GM12878 (cell line): Measurements from ENCODE around the gene GFRA3. TPM values are rescaled to one million over a fixed set of nuclear protein-coding genes. Genes with fewer than 3 reads are reported as not detected.

Experiments
- ATAC-seq: fragments of 200-7000 bp; cut with Tn5 transposase; 3 replicates; pipeline ENCODE4 v1.9.1; 2020; ENCODE audit warnings: mild to moderate bottlenecking, moderate library complexity
- BruUV-seq: library from RNA; stranded (reverse); fragments of 400-500 nt; replicated peaks from 2 replicates; lab custom pipeline; 2021; lab: Mats Ljungman, UMichigan
- CTCF ChIA-PET: fragments of 300-600 bp; sonication (Branson Sonifier 250); formaldehyde crosslinking; extraction: SDS; loops from one replicate; lab custom pipeline; 2021; ENCODE audit warnings: inconsistent platforms; lab: Yijun Ruan, JAX
- POLR2A ChIA-PET: fragments of 350-600 bp; formaldehyde crosslinking; extraction: SDS; loops from one replicate; lab custom pipeline; 2021; ENCODE audit warnings: inconsistent platforms; lab: Charles Lee
- RAD21 ChIA-PET: fragments of 300-600 bp; sonication (Branson Sonifier 250); formaldehyde crosslinking; loops from one replicate; lab custom pipeline; 2023; ENCODE audit warnings: antibody characterized with exemption; ENCODE audit not compliant: unreplicated experiment; lab: Charles Lee
- SMC1A ChIA-PET: fragments of 300-600 bp; sonication (Branson Sonifier 250); formaldehyde crosslinking; loops from one replicate; lab custom pipeline; 2023; ENCODE audit not compliant: unreplicated experiment, uncharacterized antibody; lab: Charles Lee
- DNase-seq: peaks from one replicate; pipeline ENCODE4 v3.0.0-alpha.2; 2011; ENCODE audit warnings: low read depth, low spot score
- FAIRE-seq: peaks from 3 replicates; lab custom pipeline; 2011; peaks lifted over from hg19 to GRCh38; lab: Jason Lieb, UNC
- H2AFZ ChIP-seq: 2 replicates; pipeline ENCODE4 v1.6.0; 2011; ENCODE audit warnings: low read depth, low read length, control low read depth; ENCODE audit not compliant: control insufficient read depth
- H3K27ac ChIP-seq: 2 replicates; pipeline ENCODE4 v1.5.1; 2011; ENCODE audit warnings: control low read depth; ENCODE audit not compliant: control insufficient read depth, insufficient read depth
- H3K27me3 ChIP-seq, 2 experiments: replicated peaks in 1 of 2; 2 replicates each; pipeline versions ENCODE4 v1.6.0 to v1.6.1; 2011; ENCODE audit warnings: low read length in 1 of 2; ENCODE audit not compliant: control insufficient read depth in 2 of 2, insufficient read depth in 2 of 2
- H3K36me3 ChIP-seq, 2 experiments: 2 replicates each; pipeline ENCODE4 v1.5.1; 2011; ENCODE audit warnings: low read length in 1 of 2; ENCODE audit not compliant: control insufficient read depth in 2 of 2, insufficient read depth in 2 of 2
- H3K4me1 ChIP-seq: 2 replicates; pipeline ENCODE4 v1.6.1; 2011; ENCODE audit warnings: mild to moderate bottlenecking, low read length, moderate library complexity, mixed read lengths; ENCODE audit not compliant: control insufficient read depth, insufficient read depth
- H3K4me2 ChIP-seq: 2 replicates; pipeline ENCODE4 v1.6.0; 2011; ENCODE audit warnings: control low read depth; ENCODE audit not compliant: control insufficient read depth, insufficient read depth
- H3K4me3 ChIP-seq: fragments of 200-600 bp; sonication (generic); 2 replicates; pipeline ENCODE4 v1.5.1; 2016
- H3K79me2 ChIP-seq: 2 replicates; pipeline ENCODE4 v1.6.0; 2011; ENCODE audit warnings: low read length; ENCODE audit not compliant: control insufficient read depth, insufficient read depth
- H3K9ac ChIP-seq: 2 replicates; pipeline ENCODE4 v1.8.0; 2011; ENCODE audit warnings: low read length, control low read depth, mixed read lengths; ENCODE audit not compliant: control insufficient read depth, insufficient read depth
- H3K9me3 ChIP-seq: replicated peaks from 3 replicates; pipeline ENCODE4 v1.5.1; 2011; ENCODE audit warnings: mild to moderate bottlenecking, low read length; ENCODE audit not compliant: control insufficient read depth, insufficient read depth
- H4K20me1 ChIP-seq: 2 replicates; pipeline ENCODE4 v1.6.0; 2011; ENCODE audit not compliant: control insufficient read depth, insufficient read depth
- CHD4 ChIP-seq: fragments of 200-600 bp; sonication (generic); IDR thresholded peaks from 2 replicates; pipeline ENCODE4 v1.6.1; 2016; ENCODE audit warnings: mild to moderate bottlenecking
- ELK1 ChIP-seq: IDR thresholded peaks from 2 replicates; pipeline ENCODE4 v1.6.1; 2012; ENCODE audit warnings: low read depth, low read length, improper control_type of control experiment
- KAT2A ChIP-seq: conservative IDR thresholded peaks from 2 replicates; pipeline ENCODE4 v1.6.1; 2011; ENCODE audit warnings: low read depth, low read length; ENCODE audit not compliant: control insufficient read depth
- MLLT1 ChIP-seq: fragments of 450-650 bp; IDR thresholded peaks from 2 replicates; pipeline ENCODE4 v1.6.1; 2016; ENCODE audit warnings: mild to moderate bottlenecking
- MTA2 ChIP-seq: fragments of 450-650 bp; IDR thresholded peaks from 2 replicates; pipeline ENCODE4 v1.6.1; 2016; ENCODE audit warnings: low read depth, mild to moderate bottlenecking, moderate library complexity
- NKRF ChIP-seq: fragments of 450-650 bp; conservative IDR thresholded peaks from 2 replicates; pipeline ENCODE4 v1.6.1; 2017; ENCODE audit warnings: mild to moderate bottlenecking, moderate library complexity
- PML ChIP-seq: IDR thresholded peaks from 2 replicates; pipeline ENCODE4 v1.6.1; 2012; ENCODE audit warnings: low read length, inconsistent platforms
- RUNX3 ChIP-seq: IDR thresholded peaks from 2 replicates; pipeline ENCODE4 v1.6.1; 2012; ENCODE audit warnings: low read length, inconsistent platforms
- SPI1 ChIP-seq: IDR thresholded peaks from 2 replicates; pipeline ENCODE4 v1.6.1; 2011; ENCODE audit warnings: low read depth, mild to moderate bottlenecking, low read length, moderate library complexity, borderline replicate concordance; ENCODE audit not compliant: insufficient read depth
- SUPT20H ChIP-seq: IDR thresholded peaks from 2 replicates; pipeline ENCODE4 v1.6.1; 2011; ENCODE audit warnings: low read depth, mild to moderate bottlenecking, low read length, moderate library complexity, borderline replicate concordance; ENCODE audit not compliant: control insufficient read depth
- USF1 ChIP-seq: IDR thresholded peaks from 2 replicates; pipeline ENCODE4 v1.6.1; 2011; ENCODE audit warnings: borderline replicate concordance, low read depth, mild to moderate bottlenecking, moderate library complexity, mixed read lengths, low read length; ENCODE audit not compliant: insufficient read depth; ENCODE audit errors: extremely low read length
- ZBTB40 ChIP-seq: fragments of 450-650 bp; IDR thresholded peaks from 2 replicates; pipeline ENCODE4 v1.6.1; 2016; ENCODE audit warnings: mild to moderate bottlenecking, moderate library complexity, borderline replicate concordance
- WGBS: methylation state at CpG from one replicate; pipeline ENCODE4 v1.1.6; 2016; ENCODE audit warnings: low lambda C conversion rate; ENCODE audit not compliant: insufficient replicate concordance, insufficient coverage; ENCODE audit errors: missing lambda C conversion rate; 5-methylcytosine and 5-hydroxymethylcytosine counted together
- in situ Hi-C: fragments of 300-500 bp; cut with MboI; formaldehyde crosslinking; loops from 9 replicates; pipeline ENCODE4 v1.14.3; 2018; ENCODE audit warnings: mixed read lengths
- intact Hi-C: fragments of 100-400 bp; cut with micrococcal nuclease; formaldehyde crosslinking; loops from one replicate; pipeline ENCODE4 v1.14.2; 2022; ENCODE audit not compliant: unreplicated experiment
- polyA plus RNA-seq, 11 experiments: library from polyadenylated mRNA; depleted of rRNA in 4 of 11; unstranded in 6 of 11; stranded (reverse) in 5 of 11; fragments of >200 nt; fragmentation: Nextera tagmentation in 4 of 11; fragmentation: Illumina TruSeq in 1 of 11; extraction: Ambion mirVana in 4 of 11; extraction: Trizol in 1 of 11; gene quantifications; 1 replicate in 1 of 11; 2 replicates in 10 of 11; pipeline versions ENCODE4 v1.2.1 to v1.2.3, GENCODE V29; 2011 to 2016; ENCODE audit warnings: inconsistent platforms in 2 of 11, missing spikeins in 2 of 11, low read depth in 1 of 11
- total RNA-seq, 4 experiments: library from RNA; depleted of rRNA in 3 of 4; stranded (reverse); fragments of >200 nt in 3 of 4; fragmentation: Illumina TruSeq in 1 of 4; extraction: Trizol in 1 of 4; gene quantifications; 2 replicates each; pipeline versions ENCODE4 v1.2.1 to v1.2.3, GENCODE V29; 2013 to 2021

GFRA3 gene
- total and polyA plus RNA-seq, 10 of the 15 experiments (the other 5 are each of a cell fraction or from before 2014, with no cell fraction given), result 0.06 to 0.10 (median 0.08) TPM; not detected in 7

- CTCF ChIA-PET, result interaction anchor here (2.5 kb wide), 1 partner anchor 112 kb away, joined by 8 read pairs; the partner anchor contains the start of gene KDM3B
- Histone ChIP-seq H3K9ac (no peak overlapping the region), H4K20me1 (no peaks in the 10 kb centered on the region), H2AFZ (no peak overlapping the region), H3K36me3 (no peaks in the 10 kb centered on the region), H3K9me3 (no peaks in the 10 kb centered on the region; the same call in 2 of the 3 replicates), H3K79me2 (no peaks in the 10 kb centered on the region), H3K27me3 (peaks cover 6 to 15% of the 10 kb centered on the region in 2 experiments), H3K27ac (no peak overlapping the region), H3K4me2 (peak overlapping the region; percentile 59), H3K4me1 (peaks cover 13% of the 10 kb centered on the region), H3K4me3 (no peak overlapping the region)
- RAD21 ChIA-PET, result no interaction called here
- FAIRE-seq (no peak), DNase-seq (no peak), ATAC-seq (peak; percentile 37; the same call in 2 of the 3 replicates)
- POLR2A ChIA-PET, result interaction anchor here (0.6 to 0.7 kb wide), 2 partner anchors 30 to 100 kb away, joined by 4 to 5 read pairs; no protein-coding TSS in a partner anchor
- in situ Hi-C loops (no loop called here), intact Hi-C loops (no loop called here)
- no TSS peak for BruUV-seq
- WGBS, result 0% methylated on average over 3 of the region's 3 CpGs
- SMC1A ChIA-PET, result interaction anchor here (1.0 kb wide), 1 partner anchor 23 kb away, joined by 4 read pairs; no protein-coding TSS in a partner anchor
- no peak for TF ChIP-seq SPI1
- no peak for TF ChIP-seq PML
- no peak for TF ChIP-seq MLLT1
- no peak for TF ChIP-seq ZBTB40
- no peak for TF ChIP-seq NKRF
- no peak for TF ChIP-seq MTA2
- TF ChIP-seq KAT2A, result no peak
- TF ChIP-seq RUNX3, result no peak; the same call in 1 of the 2 replicates
- no peak for TF ChIP-seq CHD4
- no peak for TF ChIP-seq SUPT20H
- TF ChIP-seq ELK1, result no peak
- no peak for TF ChIP-seq USF1
These were observed 33.6 kb downstream of the GFRA3 start for GRCh38 chr5:138240650-138241385.
